ENCODE measurements around the gene ACO1. TPM values are rescaled to one million over a fixed set of nuclear protein-coding genes. Genes with fewer than 3 reads are reported as not detected.

ACO1 gene
- total and polyA plus RNA-seq, 10 donors: 3.8 to 20.7 (median 17.8) TPM

GRCh38 chr9:32340361-32340760 lies 44.1 kb upstream of the ACO1 start:
- Histone ChIP-seq H3K27me3 (replicated peaks in 1 of 7) (no peaks in the 10 kb centered on the region), H3K27ac (no peak overlapping the region), H3K4me1 (peaks cover 0 to 8% (median 0%) of the 10 kb centered on the region in 6 donors), H3K9me3 (no peaks in the 10 kb centered on the region), H3K36me3 (no peaks in the 10 kb centered on the region), H3K4me3 (no peak overlapping the region)
- WGBS, 5 donors: 56 to 68% (median 64%) methylated on average over 5 of the region's 5 CpGs
- DNase-seq: no peak
- intact Hi-C loops (cut with DNase I; ENCODE audit: low total_unique reads): no loop called here
- TF ChIP-seq POLR2AphosphoS5 (IDR thresholded peaks at IDR 0.05) (no peak), POLR2A (IDR thresholded peaks at IDR 0.05) (no peak), CTCF (IDR thresholded peaks at IDR 0.05 in 8 of 11, conservative IDR thresholded peaks at IDR 0.05 in 3 of 11) (no peak)

- WGBS, 5 donors: 59 to 68% (median 63%) methylated on average over 6 of the region's 6 CpGs
- H3K27ac ChIP-seq: no peak overlapping the region
- H3K4me3 ChIP-seq: peak overlapping the region in 1 of 8 donors; percentile 25
- no peak for DNase-seq
- no peaks in the 10 kb centered on the region for H3K9me3 ChIP-seq
- TF ChIP-seq CTCF (IDR thresholded peaks at IDR 0.05 in 8 of 11, conservative IDR thresholded peaks at IDR 0.05 in 3 of 11) (no peak), POLR2A (IDR thresholded peaks at IDR 0.05) (no peak), POLR2AphosphoS5 (IDR thresholded peaks at IDR 0.05) (no peak)
- H3K4me1 ChIP-seq: peaks cover 0 to 8% (median 0%) of the 10 kb centered on the region in 6 donors
- H3K27me3 ChIP-seq (replicated peaks in 1 of 7): no peaks in the 10 kb centered on the region
- intact Hi-C loops (cut with DNase I; ENCODE audit: low total_unique reads): no loop called here
- H3K36me3 ChIP-seq: no peaks in the 10 kb centered on the region
Observed at GRCh38 chr9:32344551-32345182, 39.8 kb upstream of the ACO1 start.

DNA sequence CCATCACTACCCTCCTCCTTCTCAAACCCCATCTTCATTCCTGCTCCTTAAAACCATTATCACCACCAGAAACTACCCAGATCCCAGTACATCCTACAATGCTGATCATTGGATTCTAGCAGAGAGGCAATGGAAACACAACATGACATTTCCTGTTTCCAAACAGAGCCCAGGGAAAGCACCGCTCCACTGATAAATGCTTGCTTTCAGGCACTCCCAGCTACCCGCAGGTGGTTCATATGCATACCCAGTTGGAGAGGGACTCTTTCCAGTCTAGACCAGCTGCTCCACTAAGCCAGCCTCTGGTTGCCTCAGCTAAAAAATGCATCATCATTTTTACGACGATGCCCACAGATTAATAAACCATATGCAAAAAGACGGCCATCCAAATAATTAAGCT lies 39.2 kb upstream of the ACO1 start:
- Histone ChIP-seq H3K27ac (no peak overlapping the region), H3K4me3 (no peak overlapping the region), H3K9me3 (no peaks in the 10 kb centered on the region), H3K27me3 (replicated peaks in 1 of 7) (no peaks in the 10 kb centered on the region), H3K36me3 (no peaks in the 10 kb centered on the region), H3K4me1 (peaks cover 0 to 8% (median 0%) of the 10 kb centered on the region in 6 donors)
- TF ChIP-seq POLR2AphosphoS5 (IDR thresholded peaks at IDR 0.05): no peak
- no peak for TF ChIP-seq CTCF (IDR thresholded peaks at IDR 0.05 in 8 of 11, conservative IDR thresholded peaks at IDR 0.05 in 3 of 11)
- no peak for TF ChIP-seq POLR2A (IDR thresholded peaks at IDR 0.05)
- WGBS, 5 donors: 66 to 88% (median 86%) methylated on average over 5 of the region's 5 CpGs
- DNase-seq: no peak
- intact Hi-C loops (cut with DNase I; ENCODE audit: low total_unique reads): no loop called here

DNA sequence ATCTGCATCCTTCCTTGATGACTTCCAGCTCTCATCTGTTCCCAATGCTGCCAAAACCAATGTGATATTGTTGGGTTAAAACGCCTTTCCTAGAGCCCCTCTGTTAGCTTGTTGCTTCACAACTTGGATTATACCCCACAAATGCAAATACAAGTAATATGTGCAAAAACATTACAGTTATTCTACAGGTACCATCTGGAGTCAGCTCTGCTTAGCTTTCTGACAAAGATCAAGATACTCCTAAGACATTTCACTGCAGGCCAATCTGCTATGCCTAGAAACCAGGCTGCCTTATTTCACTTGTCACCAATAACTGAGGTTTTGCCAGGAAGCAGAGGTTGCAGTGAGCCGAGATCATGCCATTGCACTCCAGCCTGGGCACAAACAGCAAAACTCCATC lies 36.9 kb upstream of the ACO1 start:
- intact Hi-C loops (cut with DNase I; ENCODE audit: low total_unique reads): no loop called here
- Histone ChIP-seq H3K9me3 (no peaks in the 10 kb centered on the region), H3K36me3 (no peaks in the 10 kb centered on the region), H3K4me1 (peaks cover 0 to 8% (median 0%) of the 10 kb centered on the region in 6 donors), H3K27me3 (replicated peaks in 1 of 7) (no peaks in the 10 kb centered on the region), H3K27ac (no peak overlapping the region), H3K4me3 (no peak overlapping the region)
- 68 to 90% (median 80%) methylated on average over 2 of the region's 2 CpGs for WGBS, 5 donors
- TF ChIP-seq POLR2A (IDR thresholded peaks at IDR 0.05): no peak
- no peak for TF ChIP-seq POLR2AphosphoS5 (IDR thresholded peaks at IDR 0.05)
- TF ChIP-seq CTCF (IDR thresholded peaks at IDR 0.05 in 8 of 11, conservative IDR thresholded peaks at IDR 0.05 in 3 of 11): no peak
- DNase-seq: no peak

Measured in spleen (tissue), 11 donors.